ENCODE data around the gene PNO1. TPM values are rescaled to one million over a fixed set of nuclear protein-coding genes. Genes with fewer than 3 reads are reported as not detected.

The PNO1 gene
- total and polyA plus RNA-seq, 2 experiments from 2014 or later = 34.6 to 43.7 TPM

- no peak overlapping the region for H3K27ac ChIP-seq (ENCODE audit: low read depth)
- Mint-ChIP-seq H3K27me3 (ENCODE audit: insufficient read depth, low read depth, poor library complexity) (no peaks in the 10 kb centered on the region), H3K4me3 (no peak overlapping the region), H3K9me3 (no peaks in the 10 kb centered on the region), H3K27ac (no peak overlapping the region), H3K4me1 (0 out of 3 replicates have a peak, but pooled peaks cover 3% of the 10 kb centered on the region), H3K36me3 (ENCODE audit: low read depth) (peaks cover 3% of the 10 kb centered on the region; the same call in 1 of the 3 replicates)
- no peaks in the 10 kb centered on the region for H4K20me1 ChIP-seq (replicated peaks; ENCODE audit: insufficient read depth)
- no peaks in the 10 kb centered on the region for H3K36me3 ChIP-seq (ENCODE audit: insufficient read depth)
- H3K4me1 ChIP-seq (ENCODE audit: insufficient read depth) = no peaks in the 10 kb centered on the region
- H3K27me3 ChIP-seq (ENCODE audit: insufficient read depth) = no peaks in the 10 kb centered on the region
- H3K79me2 ChIP-seq (replicated peaks; ENCODE audit: insufficient read depth) = no peaks in the 10 kb centered on the region
- TF ChIP-seq EZH2 (IDR thresholded peaks at IDR 0.05; ENCODE audit: low read depth, unreplicated experiment) (no peak), NANOG (IDR thresholded peaks at IDR 0.05; ENCODE audit: borderline replicate concordance) (no peak), POLR2AphosphoS5 (IDR thresholded peaks at IDR 0.05; ENCODE audit: low read depth) (no peak), EZH2phosphoT487 (IDR thresholded peaks at IDR 0.05; ENCODE audit: unreplicated experiment) (no peak), REST (IDR thresholded peaks at IDR 0.05; ENCODE audit: unreplicated experiment) (no peak), ZNF331 (CRISPR knock-in tag; IDR thresholded peaks at IDR 0.05; ENCODE audit: low read depth) (no peak), STAT1 (IDR thresholded peaks at IDR 0.05; ENCODE audit: unreplicated experiment) (no peak), ETS1 (IDR thresholded peaks at IDR 0.05) (no peak), CREB1 (CRISPR knock-in tag; IDR thresholded peaks at IDR 0.05; ENCODE audit: low read depth) (no peak), CTCF (conservative IDR thresholded peaks at IDR 0.05; ENCODE audit: low read depth in 2 of 2) (no peak), ZNF462 (CRISPR knock-in tag; IDR thresholded peaks at IDR 0.05) (no peak), JUNB (IDR thresholded peaks at IDR 0.05; ENCODE audit: unreplicated experiment) (no peak), ZNF114 (CRISPR knock-in tag; IDR thresholded peaks at IDR 0.05) (no peak)
- no peaks in the 10 kb centered on the region for H3F3A ChIP-seq (replicated peaks; ENCODE audit: low read depth)
- 0 out of 2 replicates have a peak, but pooled peaks cover 5% of the 10 kb centered on the region for H3K9me2 ChIP-seq (ENCODE audit: insufficient read depth)
- no peak overlapping the region for H3K4me3 ChIP-seq
- DNase-seq (ENCODE audit: low spot score) (no peak), ATAC-seq (no peak)
- no peak overlapping the region for H2AFZ ChIP-seq
- no peak overlapping the region for H3K4me2 ChIP-seq
These were observed 31.1 kb upstream of the PNO1 start for GRCh38 chr2:68126561-68126960.
